ENCODE data around the gene HNF4A.

- TF ChIP-seq EP300 (IDR thresholded peaks at IDR 0.05) = no peak
- no peak for TF ChIP-seq POLR2A (IDR thresholded peaks at IDR 0.05)
- TF ChIP-seq CTCF (IDR thresholded peaks at IDR 0.05) = no peak
These were observed 82.0 kb downstream of the HNF4A start for GRCh38 chr20:44437497-44437896.

Measured in sigmoid colon (tissue), 4 donors.